ENCODE results near the gene KCNMB3.

- no peak for TF ChIP-seq CTCF (IDR thresholded peaks at IDR 0.05; ENCODE audit: insufficient read depth, low read length, poor library complexity, severe bottlenecking)
- TF ChIP-seq EZH2phosphoT487 (conservative IDR thresholded peaks at IDR 0.05; ENCODE audit: low read length), result no peak
Observed at GRCh38 chr3:179260949-179261765, 10.2 kb upstream of the KCNMB3 start.
